ENCODE measurements around the gene MIF4GD.
A peak's percentile ranks its signal among the peaks of the same experiment; 100 is the strongest.
"Not testable (repeated sequence)": the region's sequence is repeated elsewhere in the genome, so short reads cannot be mapped to it uniquely, and the experiment has no call there.

Gene MIF4GD

GRCh38 chr17:75257228-75257627, 13.8 kb downstream of the MIF4GD start:
- not testable (repeated sequence) for DNase-seq

- DNase-seq: not testable (repeated sequence)
Measured at GRCh38 chr17:75255954-75256698, 14.9 kb downstream of the MIF4GD start.

- DNase-seq: no peak
Measured at GRCh38 chr17:75252039-75252816, 18.8 kb downstream of the MIF4GD start.

GRCh38 chr17:75250009-75250471, 21.0 kb downstream of the MIF4GD start:
- no peak for DNase-seq

GRCh38 chr17:75249564-75249963, 21.5 kb downstream of the MIF4GD start:
- DNase-seq: no peak

- DNase-seq: no peak
Measured at GRCh38 chr17:75246404-75246803, 24.6 kb downstream of the MIF4GD start.

GRCh38 chr17:75245011-75245410, 26.0 kb downstream of the MIF4GD start:
- DNase-seq: no peak

GRCh38 chr17:75244133-75244866, 26.7 kb downstream of the MIF4GD start:
- peak; percentile 50 for DNase-seq

GRCh38 chr17:75242461-75243042, 28.5 kb downstream of the MIF4GD start:
- peak; percentile 50 for DNase-seq

GRCh38 chr17:75241996-75242460, 29.0 kb downstream of the MIF4GD start:
- no peak for DNase-seq

- no peak for DNase-seq
Measured at GRCh38 chr17:75241502-75241901, 29.5 kb downstream of the MIF4GD start.

- no peak for DNase-seq
Measured at GRCh38 chr17:75241143-75241430, 29.9 kb downstream of the MIF4GD start.

- no peak for DNase-seq
Measured at GRCh38 chr17:75240394-75241142, 30.5 kb downstream of the MIF4GD start.

- DNase-seq: no peak
Measured at GRCh38 chr17:75239778-75240393, 31.1 kb downstream of the MIF4GD start.

GRCh38 chr17:75239214-75239613, 31.8 kb downstream of the MIF4GD start:
- no peak for DNase-seq

- peak; percentile 69 for DNase-seq
Measured at GRCh38 chr17:75238684-75239191, 32.3 kb downstream of the MIF4GD start.

- DNase-seq: no peak
Measured at GRCh38 chr17:75238020-75238580, 32.9 kb downstream of the MIF4GD start.

GRCh38 chr17:75237100-75238014, 33.7 kb downstream of the MIF4GD start:
- no peak for DNase-seq

GRCh38 chr17:75232786-75233185, 38.2 kb downstream of the MIF4GD start:
- DNase-seq: no peak
